HG03571 (cell line): Measurements from ENCODE around the gene GXYLT2.
"Not testable (repeated sequence)": the region's sequence is repeated elsewhere in the genome, so short reads cannot be mapped to it uniquely, and the experiment has no call there.

Experiments used
- ATAC-seq: cut with Tn5 transposase; IDR thresholded peaks from one replicate; pipeline ENCODE4 v1.9.1; 2021; ENCODE audit not compliant: unreplicated experiment

The GXYLT2 gene

GRCh38 chr3:72972706-72973030 is 84.8 kb downstream of the GXYLT2 start:
- no peak for ATAC-seq

DNA sequence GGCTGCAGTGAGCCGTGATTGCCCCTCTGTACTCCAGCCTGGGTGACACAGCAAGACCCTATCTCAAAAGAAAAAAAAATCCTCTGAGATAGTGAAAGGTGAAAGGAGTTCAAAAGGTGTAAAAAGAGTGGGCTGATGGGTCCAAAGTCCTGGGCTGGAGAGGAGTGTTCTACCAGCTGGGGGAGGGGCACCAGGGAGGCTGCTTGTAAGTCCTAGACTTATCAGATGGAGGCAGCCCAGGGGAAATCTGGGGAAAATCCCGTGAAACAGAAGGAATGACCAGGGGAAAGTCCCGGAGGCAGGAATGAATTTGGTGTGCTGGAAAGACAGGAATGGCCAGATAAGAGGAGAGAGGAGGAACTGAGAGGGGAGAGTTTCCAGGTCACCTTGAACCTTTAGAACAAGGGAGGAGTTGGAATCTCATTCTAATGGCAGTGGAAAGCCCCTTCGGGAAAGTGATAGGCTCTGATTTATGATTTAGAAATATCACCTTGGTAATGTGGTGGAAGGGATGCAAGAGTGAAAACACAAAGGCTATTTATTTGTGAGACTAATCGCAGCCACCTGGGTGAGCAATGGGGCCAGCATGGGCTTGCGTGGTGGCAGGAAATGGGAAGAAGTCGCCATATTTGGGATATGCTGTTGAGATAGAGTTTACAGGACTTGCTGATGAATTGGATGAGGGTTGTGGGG is 85.3 kb downstream of the GXYLT2 start:
- no peak for ATAC-seq

GRCh38 chr3:72973786-72974185 is 85.9 kb downstream of the GXYLT2 start:
- ATAC-seq = no peak

DNA sequence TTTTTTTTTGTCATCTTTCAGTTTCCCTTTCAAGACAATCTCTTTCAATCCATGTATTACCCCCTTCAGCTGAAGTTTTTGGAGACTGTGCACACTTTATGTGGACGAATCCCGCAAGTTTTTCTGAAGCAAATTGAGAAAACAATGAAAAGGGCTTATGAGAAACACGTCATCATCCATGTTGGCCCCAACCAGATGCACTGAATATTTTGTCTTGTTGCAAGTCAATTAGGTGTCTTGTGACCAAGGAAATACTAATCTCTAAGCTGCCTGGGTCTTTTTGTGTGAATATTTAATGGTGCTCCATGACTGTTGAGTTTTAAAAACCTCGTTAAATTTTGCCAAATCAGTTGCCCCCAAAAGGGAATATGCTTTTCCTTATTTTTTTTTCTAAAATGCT is 87.1 kb downstream of the GXYLT2 start:
- ATAC-seq = no peak

- no peak for ATAC-seq
Observed at GRCh38 chr3:72976281-72976741, 88.5 kb downstream of the GXYLT2 start.

DNA sequence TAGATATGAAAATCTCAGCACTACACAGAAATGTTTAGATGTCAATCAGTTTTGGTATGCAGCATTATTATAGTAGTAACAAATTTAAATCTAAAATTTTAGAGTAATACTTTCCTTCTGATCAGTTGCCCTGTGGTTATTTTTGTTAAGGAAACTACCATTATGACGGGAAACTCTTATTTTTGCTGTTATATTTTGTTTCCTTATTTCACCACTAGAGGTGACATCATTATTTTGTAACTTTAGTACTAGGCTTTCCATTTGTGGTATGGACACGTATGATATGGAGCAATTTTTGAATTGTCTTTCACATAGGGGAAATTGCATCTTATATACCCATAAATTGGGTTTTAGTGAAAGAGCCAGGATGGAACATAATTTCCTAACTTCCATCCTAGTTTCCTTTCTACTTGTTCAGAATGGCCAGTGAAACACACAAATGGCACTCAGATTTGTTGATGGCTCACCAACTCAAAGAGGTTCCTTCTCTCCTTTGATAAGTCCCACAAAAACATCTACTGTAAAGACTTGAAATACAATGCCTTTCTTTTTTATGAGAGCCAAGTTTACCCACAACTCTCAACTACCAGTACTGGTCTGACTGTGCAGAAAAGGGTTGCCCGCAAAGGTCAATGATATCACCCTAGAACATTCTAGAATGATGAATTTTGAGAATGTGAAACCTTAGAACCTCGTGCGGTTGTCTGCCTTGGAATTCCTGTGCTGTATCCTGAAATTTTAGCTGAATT is 89.4 kb downstream of the GXYLT2 start:
- ATAC-seq = no peak

- no peak for ATAC-seq
Observed at GRCh38 chr3:72982609-72983366, 94.9 kb downstream of the GXYLT2 start.

DNA sequence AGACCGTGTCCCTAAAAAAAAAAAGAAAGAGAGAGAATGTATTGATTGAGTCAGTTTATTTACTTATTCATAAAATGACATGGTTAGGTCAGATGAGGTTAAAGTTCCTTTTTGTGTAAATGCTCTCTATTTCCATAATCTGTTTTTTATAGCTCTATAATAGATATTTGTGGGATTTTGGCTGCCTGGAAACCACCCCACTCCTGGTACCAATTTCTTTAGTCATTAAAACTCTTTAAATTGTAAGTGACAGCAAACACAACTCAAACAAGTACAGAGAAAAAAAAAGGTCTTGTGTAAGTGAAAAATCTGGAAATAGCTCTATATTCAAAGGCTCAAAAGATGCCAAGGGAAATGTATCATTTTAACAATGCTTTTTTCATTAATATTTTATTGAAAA is 97.7 kb downstream of the GXYLT2 start:
- ATAC-seq = no peak

GRCh38 chr3:72990701-72991395 is 103.0 kb downstream of the GXYLT2 start:
- ATAC-seq = no peak

GRCh38 chr3:72991522-72991921 is 103.7 kb downstream of the GXYLT2 start:
- ATAC-seq = no peak

DNA sequence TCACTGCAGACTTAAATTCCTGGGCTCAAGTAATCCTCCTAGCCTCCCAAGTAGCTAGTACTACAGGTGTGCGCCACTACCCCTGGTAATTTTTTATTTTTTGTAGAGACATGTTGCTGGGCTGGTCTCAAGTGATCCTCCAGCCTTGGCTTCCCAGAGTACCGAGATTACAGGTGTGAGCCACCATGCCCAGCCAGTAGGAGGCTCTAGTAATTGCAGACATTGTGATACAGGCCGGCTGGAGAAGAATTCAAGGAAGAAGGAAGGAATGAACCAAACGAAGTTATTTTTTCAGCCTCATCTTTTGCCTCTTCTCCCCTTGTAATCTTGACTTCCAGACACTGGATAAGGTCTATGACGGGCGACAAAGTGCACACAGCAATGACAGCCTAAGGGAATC is 105.5 kb downstream of the GXYLT2 start:
- ATAC-seq = no peak

DNA sequence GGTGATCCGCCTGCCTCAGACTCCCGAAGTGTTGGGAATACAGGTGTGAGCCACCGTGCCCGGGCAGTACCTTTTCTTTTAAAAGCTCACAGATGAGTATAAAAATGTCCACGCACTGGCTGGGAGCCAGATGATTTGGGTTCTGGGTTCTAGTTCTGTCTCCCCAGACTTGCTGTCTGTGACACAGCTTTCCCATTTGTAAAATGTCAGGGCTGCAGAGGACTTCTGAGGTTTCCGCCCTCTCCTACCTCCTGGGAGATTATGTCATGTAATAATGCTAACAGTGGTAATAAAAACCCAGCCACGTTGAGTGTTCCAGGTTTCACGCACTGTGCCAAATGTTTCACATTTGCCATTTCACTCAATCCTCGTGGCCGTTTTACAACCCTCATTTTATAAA is 107.5 kb downstream of the GXYLT2 start:
- ATAC-seq = no peak

GRCh38 chr3:72996121-72996472 is 108.3 kb downstream of the GXYLT2 start:
- ATAC-seq = no peak

DNA sequence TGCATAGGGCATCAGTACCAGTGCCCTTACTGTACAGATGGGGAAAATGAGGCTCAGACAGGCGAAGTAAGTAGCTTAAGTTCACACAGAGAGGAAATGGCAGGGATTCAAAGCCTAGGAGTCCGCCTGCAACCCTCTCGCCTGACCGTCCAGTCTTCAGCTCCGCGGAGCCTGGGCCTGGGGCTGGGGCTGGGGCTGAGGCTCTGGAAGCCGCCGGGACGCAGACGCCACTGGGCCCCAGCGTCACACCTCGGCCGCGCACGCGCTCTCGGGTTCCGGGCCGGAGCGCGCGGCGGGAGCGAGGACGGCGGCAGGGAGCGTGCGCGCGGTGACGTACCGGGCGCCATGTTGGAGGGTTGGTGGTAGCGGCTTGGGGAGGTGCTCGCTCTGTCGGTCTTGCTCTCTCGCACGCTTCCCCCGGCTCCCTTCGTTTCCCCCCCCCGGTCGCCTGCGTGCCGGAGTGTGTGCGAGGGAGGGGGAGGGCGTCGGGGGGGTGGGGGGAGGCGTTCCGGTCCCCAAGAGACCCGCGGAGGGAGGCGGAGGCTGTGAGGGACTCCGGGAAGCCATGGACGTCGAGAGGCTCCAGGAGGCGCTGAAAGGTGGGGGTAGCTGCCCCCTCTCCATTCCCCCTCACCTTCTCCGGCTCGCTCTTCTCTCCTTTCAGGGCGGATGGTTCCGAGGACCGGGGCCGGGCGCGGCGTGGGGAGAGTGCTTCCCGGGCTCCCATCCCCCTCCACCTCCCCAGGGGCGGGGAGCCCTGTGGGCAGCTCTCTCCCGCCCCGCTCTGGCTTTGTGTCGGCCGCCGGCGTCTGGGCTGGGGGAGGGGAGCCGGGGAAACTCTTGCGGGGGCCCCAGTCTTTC is 108.9 kb downstream of the GXYLT2 start, which contains the start of gene PPP4R2:
Gene PPP4R2, plus strand, starts transcription at position 339 of the 861 bp plus-strand sequence. Its CDS starts 227 bp downstream, at position 566.
- peak; percentile 89 for ATAC-seq

- ATAC-seq = no peak
Observed at GRCh38 chr3:72997421-72997961, 109.6 kb downstream of the GXYLT2 start.

DNA sequence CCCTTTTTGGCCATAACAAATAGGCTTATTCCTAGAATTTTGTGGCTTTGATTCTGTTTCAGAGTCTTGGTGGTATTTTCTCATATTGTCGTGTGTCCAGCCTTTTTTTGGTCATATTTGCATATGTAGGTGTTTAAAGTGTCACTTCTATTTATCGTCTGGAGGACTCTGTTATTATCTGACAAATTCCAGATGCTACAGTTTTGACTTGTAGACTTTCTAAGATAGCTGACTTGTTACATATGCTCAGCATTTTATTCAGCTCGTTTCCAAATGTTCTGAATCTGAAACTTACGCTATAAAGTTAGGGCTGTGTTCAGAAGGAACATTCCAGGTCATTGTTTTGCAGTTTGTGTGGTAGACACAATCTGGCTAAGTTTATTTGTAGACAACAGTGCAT is 110.6 kb downstream of the GXYLT2 start:
- no peak for ATAC-seq

- ATAC-seq = no peak
Observed at GRCh38 chr3:72999951-73000350, 112.1 kb downstream of the GXYLT2 start.

DNA sequence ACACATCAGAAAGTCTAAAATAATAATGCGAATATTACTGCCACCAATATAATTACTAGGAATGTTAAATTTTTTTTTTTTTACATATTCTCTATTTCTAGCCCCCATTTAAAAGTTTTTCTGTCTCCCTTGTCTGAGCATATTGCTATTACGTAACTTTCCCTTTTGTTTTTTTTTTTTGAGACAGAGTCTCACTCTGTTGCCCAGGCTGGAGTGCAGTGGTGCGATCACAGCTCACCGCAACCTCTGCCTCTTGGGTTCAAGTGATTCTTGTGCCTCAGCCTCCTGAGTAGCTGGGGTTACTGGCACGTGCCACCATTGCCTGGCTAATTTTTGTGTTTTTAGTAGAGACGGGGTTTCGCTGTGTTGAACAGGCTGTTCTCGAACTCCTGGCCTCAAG is 115.2 kb downstream of the GXYLT2 start:
- ATAC-seq = not testable (repeated sequence)

DNA sequence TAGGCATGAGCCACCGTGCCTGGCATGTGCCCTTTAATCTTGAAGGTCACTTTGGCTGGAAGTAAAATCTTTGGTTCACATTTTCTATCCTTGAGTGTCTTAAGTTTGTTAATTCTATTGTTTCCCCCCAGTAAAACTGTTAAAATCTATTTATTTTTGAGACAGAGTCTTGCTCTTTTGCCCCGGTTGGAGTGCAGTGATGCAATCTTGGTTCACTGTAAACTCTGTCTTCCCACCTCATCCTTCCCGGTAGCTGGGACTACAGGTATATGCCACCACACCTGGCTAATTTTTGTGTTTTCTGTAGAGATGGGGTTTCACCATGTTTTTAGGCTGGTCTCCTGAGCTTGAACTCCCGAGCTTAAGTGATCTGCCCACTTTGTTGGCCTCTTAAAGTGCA is 116.5 kb downstream of the GXYLT2 start:
- ATAC-seq = no peak
